Measurements from ENCODE around the gene NEURL1B.
"Not testable (repeated sequence)": the region's sequence is repeated elsewhere in the genome, so short reads cannot be mapped to it uniquely, and the experiment has no call there.

NEURL1B gene

DNA sequence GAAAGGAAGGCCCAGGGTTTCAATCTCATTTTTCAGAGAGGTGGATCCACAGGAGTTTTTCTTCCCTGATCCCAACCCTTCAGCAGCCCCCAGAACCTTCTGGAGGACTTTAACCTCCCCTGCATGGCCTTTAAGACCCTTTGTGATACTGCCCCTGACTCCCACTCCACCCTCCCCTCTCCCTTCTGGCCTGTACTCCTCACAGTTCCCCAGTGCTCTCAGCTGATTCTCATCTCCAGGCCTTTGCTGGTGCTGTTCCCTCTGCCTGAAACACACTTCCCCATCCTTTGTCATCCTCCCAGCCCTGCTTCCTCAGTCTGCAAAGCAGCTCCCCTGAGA is 18.5 kb downstream of the NEURL1B start:
- DNase-seq = no peak

DNA sequence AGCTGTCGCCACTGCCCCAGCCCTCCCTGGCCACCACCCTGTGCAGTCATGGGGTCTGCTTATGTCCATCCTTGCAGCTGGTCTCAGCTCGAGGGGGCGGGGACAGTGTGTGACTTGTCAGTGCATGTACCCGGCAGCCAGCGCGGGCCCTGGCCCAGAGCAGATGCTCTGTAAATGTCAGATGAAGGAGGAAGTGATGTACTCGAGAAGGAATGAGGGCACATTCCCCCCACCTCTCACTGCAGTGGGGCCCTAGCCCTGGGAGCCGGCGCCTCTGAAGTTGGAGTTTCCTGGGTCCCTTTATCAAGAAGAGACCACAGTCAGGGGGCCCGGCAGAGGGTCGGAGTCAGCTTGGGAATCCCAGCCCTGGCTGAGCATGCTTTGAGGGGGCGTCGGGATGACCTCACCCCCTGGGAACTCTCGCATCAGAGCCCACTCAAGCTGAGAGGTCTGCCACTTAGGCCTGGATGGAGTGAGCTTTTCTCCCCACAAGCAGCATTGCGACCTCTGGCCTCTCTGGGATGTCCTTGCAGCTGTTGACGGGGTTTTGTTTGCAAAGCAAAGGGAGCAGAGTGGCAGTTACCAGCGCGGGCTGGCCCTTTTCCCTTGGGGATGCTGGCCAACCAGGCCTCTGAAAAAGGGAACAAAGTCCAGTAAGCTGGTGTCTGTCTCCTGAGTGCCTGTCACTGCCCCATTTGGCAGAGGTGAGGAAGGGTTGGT is 19.0 kb downstream of the NEURL1B start:
- DNase-seq = no peak

GRCh38 chr5:172660974-172661373 is 19.9 kb downstream of the NEURL1B start:
- no peak for DNase-seq

DNA sequence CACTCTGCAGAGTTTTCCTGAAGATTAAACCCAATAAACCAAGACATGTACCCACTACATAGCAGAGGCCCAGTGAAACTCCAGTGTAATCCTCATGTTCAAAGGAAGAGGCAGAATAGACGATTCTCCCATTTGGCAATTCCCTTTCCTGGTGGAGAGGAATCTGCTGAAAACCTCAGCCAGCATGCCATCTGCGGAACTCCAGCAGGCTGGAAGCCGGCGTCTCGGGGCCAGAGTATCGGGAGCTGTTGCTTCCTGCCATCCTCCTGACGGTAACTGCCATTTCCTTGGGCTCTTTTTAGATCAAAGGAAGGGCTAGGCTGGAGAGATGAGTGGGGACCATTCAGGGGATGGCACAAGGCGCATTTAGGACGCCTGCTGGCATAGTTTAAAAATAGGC is 20.5 kb downstream of the NEURL1B start:
- DNase-seq = no peak

GRCh38 chr5:172662596-172662995 is 21.5 kb downstream of the NEURL1B start:
- DNase-seq = no peak

GRCh38 chr5:172664018-172664417 is 23.0 kb downstream of the NEURL1B start:
- no peak for DNase-seq

- no peak for DNase-seq
Measured at GRCh38 chr5:172664681-172665541, 23.8 kb downstream of the NEURL1B start.

DNA sequence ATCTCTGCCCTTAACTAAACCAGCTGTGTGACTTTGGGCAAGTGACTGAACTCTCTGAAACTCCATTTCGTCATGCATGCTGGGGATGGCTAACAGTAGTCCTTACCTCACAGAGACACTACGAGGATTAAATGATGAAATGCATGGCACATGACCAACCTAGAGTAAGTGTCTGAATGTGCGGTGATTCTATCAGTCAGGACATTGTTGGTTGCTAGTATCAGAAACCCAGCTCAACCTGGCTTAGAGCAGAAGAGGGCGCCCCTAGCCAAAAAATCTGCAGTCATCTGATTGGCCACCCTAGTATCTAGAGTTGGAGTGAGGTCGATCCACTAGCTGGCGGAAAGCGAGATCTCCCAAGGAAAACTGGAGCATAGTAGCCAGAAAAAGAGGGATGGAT is 25.2 kb downstream of the NEURL1B start:
- no peak for DNase-seq

DNA sequence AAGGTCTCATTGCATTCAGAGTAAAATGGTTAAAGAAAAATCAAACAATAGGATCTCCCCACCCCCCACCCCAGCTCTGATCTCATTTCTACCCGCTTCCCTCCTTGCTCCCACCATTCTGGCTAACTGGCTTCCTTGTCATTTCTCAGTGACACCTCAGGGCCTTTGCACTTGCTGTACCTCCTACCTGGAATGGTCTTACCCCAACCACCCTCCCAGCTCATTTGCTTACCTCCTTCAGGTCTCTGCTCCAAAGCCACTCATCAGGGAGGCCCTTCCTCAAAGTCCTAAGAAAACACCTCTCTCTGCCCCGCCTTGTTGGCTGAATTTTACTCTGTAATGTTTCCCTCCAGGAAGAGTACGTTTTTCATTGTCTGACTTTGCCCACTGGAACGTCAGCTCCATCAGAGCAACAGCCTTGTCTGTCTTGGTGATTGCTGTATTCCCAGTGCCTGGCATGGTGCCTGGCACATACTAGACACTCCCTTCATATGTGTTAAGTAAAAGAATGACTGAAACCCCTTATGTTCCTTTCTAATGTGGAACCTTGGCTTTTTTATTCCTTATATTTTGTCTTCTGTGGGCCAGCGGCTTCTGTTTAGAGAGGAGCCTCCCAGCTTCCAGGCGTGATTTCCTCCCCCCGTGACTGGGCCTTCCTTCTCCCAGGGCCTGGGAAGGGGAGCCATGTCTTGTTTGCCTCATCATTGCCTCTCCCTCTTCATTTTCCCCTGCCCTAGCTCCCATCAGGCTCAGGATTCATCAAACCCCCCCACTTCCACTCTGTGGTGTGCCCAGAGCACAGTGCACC is 26.9 kb downstream of the NEURL1B start:
- DNase-seq = no peak

GRCh38 chr5:172668594-172669071 is 27.6 kb downstream of the NEURL1B start:
- no peak for DNase-seq

- DNase-seq = no peak
Measured at GRCh38 chr5:172669386-172670004, 28.4 kb downstream of the NEURL1B start.

DNA sequence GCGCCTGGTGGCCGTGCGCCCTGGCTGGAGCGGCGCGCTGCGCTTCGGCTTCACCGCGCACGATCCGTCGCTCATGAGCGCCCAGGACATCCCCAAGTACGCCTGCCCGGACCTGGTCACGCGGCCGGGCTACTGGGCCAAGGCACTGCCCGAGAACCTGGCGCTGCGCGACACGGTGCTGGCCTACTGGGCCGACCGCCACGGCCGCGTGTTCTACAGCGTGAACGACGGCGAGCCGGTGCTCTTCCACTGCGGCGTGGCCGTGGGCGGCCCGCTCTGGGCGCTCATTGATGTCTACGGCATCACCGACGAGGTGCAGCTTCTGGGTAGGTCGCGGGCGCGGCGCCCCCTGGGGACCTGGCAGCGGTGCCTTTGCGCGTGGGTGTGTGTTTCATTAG is 28.9 kb downstream of the NEURL1B start:
- no peak for DNase-seq

GRCh38 chr5:172670444-172670843 is 29.4 kb downstream of the NEURL1B start:
- DNase-seq = no peak

GRCh38 chr5:172671091-172671490 is 30.0 kb downstream of the NEURL1B start:
- no peak for DNase-seq

DNA sequence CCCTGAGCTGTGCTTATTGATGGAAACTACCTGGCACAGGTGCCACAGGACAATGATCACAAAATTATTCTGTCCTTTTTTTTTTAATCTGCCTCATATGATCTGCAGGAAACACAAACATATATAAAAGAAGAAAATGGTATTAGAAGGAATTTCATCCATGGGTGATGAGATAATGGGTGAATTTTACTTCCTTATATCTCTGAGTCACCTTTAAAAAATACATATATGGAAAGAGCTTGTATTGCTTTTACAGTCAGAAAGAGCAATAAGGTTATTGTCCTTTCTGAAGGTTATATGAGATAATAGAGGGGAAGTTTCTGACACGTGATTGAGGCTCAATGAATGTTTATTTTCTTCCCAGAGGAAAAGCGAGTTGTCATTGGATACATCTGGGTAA is 31.6 kb downstream of the NEURL1B start:
- no peak for DNase-seq

DNA sequence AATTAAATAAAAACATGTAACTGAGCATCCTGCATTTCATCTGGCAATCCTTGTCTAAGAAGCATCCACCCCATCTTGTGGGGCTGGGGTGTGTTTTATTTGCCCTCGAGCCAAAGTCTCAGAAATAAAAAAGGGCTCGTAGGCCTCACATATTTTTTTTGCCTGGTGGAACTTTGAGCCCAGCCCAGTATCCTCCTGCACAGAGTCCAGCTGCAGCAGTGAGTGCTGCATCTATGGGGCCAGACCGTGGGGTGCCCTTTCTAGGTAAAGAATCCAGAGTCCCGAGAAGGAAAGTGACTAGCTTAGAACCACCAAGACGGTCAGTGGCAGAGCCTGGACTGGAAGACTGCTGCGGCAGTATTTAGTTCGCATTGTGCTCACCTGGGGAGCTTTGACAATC is 33.1 kb downstream of the NEURL1B start:
- DNase-seq = no peak

- DNase-seq = no peak
Measured at GRCh38 chr5:172676914-172677475, 35.9 kb downstream of the NEURL1B start.

DNA sequence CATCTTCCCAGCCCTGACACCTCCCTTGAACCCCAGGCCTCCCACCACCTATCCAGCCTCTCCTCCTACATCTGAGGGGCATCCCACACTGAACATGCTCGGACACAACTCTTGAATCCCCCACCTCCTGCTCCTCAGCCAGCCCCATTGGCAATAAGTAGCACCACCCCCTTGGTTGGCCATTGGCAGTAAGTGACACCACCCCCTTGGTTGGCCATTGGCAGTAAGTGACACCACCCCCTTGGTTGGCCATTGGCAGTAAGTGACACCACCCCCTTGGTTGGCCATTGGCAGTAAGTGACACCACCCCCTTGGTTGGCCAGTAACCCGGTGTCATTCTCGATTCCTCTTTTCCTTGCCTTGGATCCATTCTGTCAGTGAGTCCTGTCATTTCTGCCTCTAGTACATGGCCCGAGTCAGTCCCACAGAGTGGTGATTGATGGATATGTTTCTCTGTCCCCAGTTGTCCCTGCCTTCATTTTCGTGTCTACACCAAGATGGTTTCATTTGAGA is 37.4 kb downstream of the NEURL1B start:
- not testable (repeated sequence) for DNase-seq

- no peak for DNase-seq
Measured at GRCh38 chr5:172678902-172679301, 37.8 kb downstream of the NEURL1B start.

DNA sequence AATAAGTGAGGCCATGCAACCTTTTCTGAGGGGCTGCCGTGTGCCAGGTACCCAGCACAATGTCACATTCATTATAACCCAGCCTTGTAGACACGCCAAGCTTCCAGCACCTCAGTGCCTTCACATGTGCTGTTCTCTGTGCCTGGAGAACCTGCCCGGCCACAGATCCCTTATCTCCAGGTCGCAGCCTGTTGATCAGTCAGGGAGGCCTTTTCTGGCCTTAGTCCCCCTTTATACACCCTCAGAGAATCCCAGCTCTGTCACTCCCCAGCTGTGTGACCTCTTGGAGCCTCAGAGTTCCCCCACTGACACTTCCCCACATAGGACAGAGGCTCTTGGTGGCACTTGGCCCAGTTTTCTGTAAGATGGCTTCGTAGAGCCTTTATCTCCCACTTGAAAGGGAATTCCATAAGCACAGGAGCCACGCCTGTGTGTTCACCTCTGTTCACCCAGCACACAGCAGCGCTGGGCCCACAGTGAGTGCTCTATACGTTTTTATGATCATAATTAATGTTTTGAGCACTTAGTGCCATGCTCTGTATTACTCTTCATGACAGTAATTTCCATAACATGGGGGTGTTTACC is 38.7 kb downstream of the NEURL1B start:
- no peak for DNase-seq

DNA sequence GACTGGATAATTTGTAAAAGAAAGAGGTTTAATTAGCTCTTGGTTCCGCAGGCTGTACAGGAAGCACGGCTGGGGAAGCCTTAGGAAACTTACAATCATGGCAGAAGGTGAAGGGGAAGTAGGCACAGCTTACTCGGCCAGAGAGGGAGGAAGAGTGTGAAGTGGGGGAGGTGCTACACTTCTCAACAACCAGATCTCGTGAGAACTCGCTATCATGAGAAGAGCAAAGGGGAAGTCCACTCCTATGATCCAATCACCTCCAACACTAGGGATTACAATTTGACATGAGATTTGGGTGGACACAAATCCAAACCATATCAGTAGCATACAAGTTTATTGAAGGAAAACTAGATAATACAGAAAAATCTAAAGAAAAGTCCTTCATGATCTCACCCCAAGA is 39.9 kb downstream of the NEURL1B start:
- no peak for DNase-seq

GRCh38 chr5:172681421-172681820 is 40.4 kb downstream of the NEURL1B start:
- DNase-seq = no peak

All from NCI-H1048 (cell line).